Neuronal stem cell (in vitro differentiated cells): ENCODE results near the gene ALG13.

Experiments used
- DNase-seq: peaks from one replicate; pipeline ENCODE4 v3.0.0-alpha.2; 2013; ENCODE audit warnings: low spot score
- H2AFZ ChIP-seq: one replicate; pipeline ENCODE4 v1.6.1; 2013; ENCODE audit warnings: mild to moderate bottlenecking, low read length, inconsistent platforms
- H2AK5ac ChIP-seq: 2 replicates; pipeline ENCODE4 v1.6.1; 2013; ENCODE audit warnings: low read depth, mild to moderate bottlenecking, inconsistent platforms, low read length, moderate library complexity, mixed read lengths
- H2BK120ac ChIP-seq: 2 replicates; pipeline ENCODE4 v1.6.1; 2013; ENCODE audit warnings: low read depth, mild to moderate bottlenecking, inconsistent platforms, low read length, moderate library complexity, mixed read lengths
- H2BK12ac ChIP-seq: one replicate; pipeline ENCODE4 v1.6.1; 2013; ENCODE audit warnings: low read length, inconsistent platforms
- H2BK15ac ChIP-seq: 2 replicates; pipeline ENCODE4 v1.6.1; 2013; ENCODE audit warnings: mild to moderate bottlenecking, low read length, inconsistent platforms, mixed read lengths
- H2BK5ac ChIP-seq: one replicate; pipeline ENCODE4 v1.6.1; 2013; ENCODE audit warnings: inconsistent platforms, mild to moderate bottlenecking, low read length, moderate library complexity
- H3K14ac ChIP-seq: one replicate; pipeline ENCODE4 v1.6.1; 2013; ENCODE audit warnings: low read length, inconsistent platforms
- H3K18ac ChIP-seq: 2 replicates; pipeline ENCODE4 v1.6.1; 2013; ENCODE audit warnings: low read length, inconsistent platforms
- H3K23ac ChIP-seq: 2 replicates; pipeline ENCODE4 v1.6.1; 2013; ENCODE audit warnings: low read depth, mild to moderate bottlenecking, mixed read lengths, low read length, inconsistent platforms; ENCODE audit not compliant: poor library complexity
- H3K27ac ChIP-seq: replicated peaks from 3 replicates; pipeline ENCODE4 v1.5.1; 2013; ENCODE audit warnings: low read length, inconsistent platforms
- H3K27me3 ChIP-seq, 3 experiments: 2 replicates each; pipeline ENCODE4 v1.6.1; 2013; ENCODE audit warnings: low read length in 3 of 3, mild to moderate bottlenecking in 2 of 3, inconsistent platforms in 1 of 3, low read depth in 1 of 3, mixed read lengths in 1 of 3, moderate library complexity in 1 of 3; ENCODE audit not compliant: control insufficient read depth in 3 of 3, insufficient read depth in 3 of 3
- H3K36me3 ChIP-seq, 2 donors: replicated peaks in 1 of 2; 2 replicates each; pipeline ENCODE4 v1.6.1; 2013; ENCODE audit warnings: low read length in 2 of 2; ENCODE audit not compliant: control insufficient read depth in 2 of 2, insufficient read depth in 2 of 2
- H3K4ac ChIP-seq: 2 replicates; pipeline ENCODE4 v1.6.1; 2013; ENCODE audit warnings: inconsistent platforms, mild to moderate bottlenecking, low read length, moderate library complexity
- H3K4me1 ChIP-seq, 2 donors: 1 replicate in 1 of 2; 2 replicates in 1 of 2; pipeline ENCODE4 v1.6.1; 2013; ENCODE audit warnings: low read length in 2 of 2, low read depth in 1 of 2; ENCODE audit not compliant: control insufficient read depth in 2 of 2, insufficient read depth in 1 of 2
- H3K4me2 ChIP-seq: one replicate; pipeline ENCODE4 v1.6.1; 2013; ENCODE audit warnings: mild to moderate bottlenecking, low read length, inconsistent platforms; ENCODE audit not compliant: insufficient read depth, poor library complexity, severe bottlenecking
- H3K4me3 ChIP-seq, 2 donors: 2 replicates each; pipeline ENCODE4 v1.5.1; 2013; ENCODE audit warnings: low read length in 2 of 2, mild to moderate bottlenecking in 2 of 2, inconsistent platforms in 1 of 2, moderate library complexity in 1 of 2
- H3K79me1 ChIP-seq: one replicate; pipeline ENCODE4 v1.6.1; 2013; ENCODE audit warnings: low read depth, mild to moderate bottlenecking, inconsistent platforms, low read length, moderate library complexity
- H3K9ac ChIP-seq: one replicate; pipeline ENCODE4 v1.6.1; 2013; ENCODE audit warnings: mild to moderate bottlenecking, low read depth, low read length, inconsistent platforms; ENCODE audit not compliant: poor library complexity
- H3K9me3 ChIP-seq, 2 donors: replicated peaks in 1 of 2; 2 replicates each; pipeline versions ENCODE3 to v1.6.1; 2013; ENCODE audit warnings: low read length in 2 of 2, mild to moderate bottlenecking in 2 of 2, inconsistent platforms in 1 of 2, low read depth in 1 of 2, mixed read lengths in 1 of 2, moderate library complexity in 1 of 2; ENCODE audit not compliant: control insufficient read depth in 2 of 2, insufficient read depth in 1 of 2
- H4K8ac ChIP-seq: one replicate; pipeline ENCODE4 v1.6.1; 2013; ENCODE audit warnings: low read depth, mild to moderate bottlenecking, inconsistent platforms, low read length, moderate library complexity
- H4K91ac ChIP-seq: one replicate; pipeline ENCODE4 v1.6.1; 2013; ENCODE audit warnings: low read length, low read depth, mild to moderate bottlenecking, inconsistent platforms; ENCODE audit not compliant: poor library complexity
- WGBS, 2 donors: extraction: QIAGEN DNeasy Blood & Tissue Kit; methylation state at CpG; one replicate each; pipeline ENCODE4 v1.1.7; 2013; ENCODE audit warnings: missing lambda C conversion rate in 2 of 2, mixed read lengths in 1 of 2; ENCODE audit not compliant: insufficient read length in 2 of 2, insufficient replicate concordance in 1 of 2; ENCODE audit errors: extremely low coverage in 2 of 2; 5-methylcytosine and 5-hydroxymethylcytosine counted together

The ALG13 gene

DNA sequence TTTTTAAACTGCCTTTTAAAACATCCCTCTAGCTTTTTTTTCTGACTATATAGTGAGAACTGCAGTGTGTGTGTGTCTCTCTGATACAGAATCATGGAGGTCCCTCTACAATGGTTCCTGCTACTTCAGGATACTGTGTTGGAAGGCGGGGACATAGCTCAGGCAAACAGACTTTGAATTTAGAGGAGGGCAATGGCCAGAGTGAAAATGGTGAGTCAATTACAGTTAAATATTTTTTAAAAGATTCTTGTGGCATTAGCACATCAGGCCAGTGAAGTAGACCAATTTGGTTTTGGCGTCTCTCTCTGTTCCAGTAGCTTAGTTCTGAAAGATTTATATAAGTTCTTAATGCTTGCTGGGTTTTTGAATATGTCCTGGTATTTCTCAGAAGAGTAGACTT lies 47.1 kb downstream of the ALG13 start:
- H3K27ac ChIP-seq = no peak overlapping the region
- no peak overlapping the region for H2BK12ac ChIP-seq
- H3K79me1 ChIP-seq = no peaks in the 10 kb centered on the region
- no peak overlapping the region for H2BK120ac ChIP-seq
- no peaks in the 10 kb centered on the region for H3K4me1 ChIP-seq
- no CpG with 5 or more reads among the region's 2 CpGs for WGBS, 2 donors
- no peaks in the 10 kb centered on the region for H3K27me3 ChIP-seq
- H3K4ac ChIP-seq = no peak overlapping the region
- H3K9me3 ChIP-seq = no peaks in the 10 kb centered on the region
- no peak overlapping the region for H3K18ac ChIP-seq
- H3K4me3 ChIP-seq = no peak overlapping the region
- no peak overlapping the region for H2BK15ac ChIP-seq
- no peak overlapping the region for H2BK5ac ChIP-seq
- no peak overlapping the region for H3K23ac ChIP-seq
- H4K8ac ChIP-seq = no peak overlapping the region
- no peak overlapping the region for H3K4me2 ChIP-seq
- no peak for DNase-seq
- peaks cover 2 to 46% of the 10 kb centered on the region in 2 donors for H3K36me3 ChIP-seq
- H3K9ac ChIP-seq = no peak overlapping the region
- H2AFZ ChIP-seq = no peak overlapping the region
- no peak overlapping the region for H2AK5ac ChIP-seq
- no peak overlapping the region for H3K14ac ChIP-seq
- H4K91ac ChIP-seq = no peak overlapping the region

DNA sequence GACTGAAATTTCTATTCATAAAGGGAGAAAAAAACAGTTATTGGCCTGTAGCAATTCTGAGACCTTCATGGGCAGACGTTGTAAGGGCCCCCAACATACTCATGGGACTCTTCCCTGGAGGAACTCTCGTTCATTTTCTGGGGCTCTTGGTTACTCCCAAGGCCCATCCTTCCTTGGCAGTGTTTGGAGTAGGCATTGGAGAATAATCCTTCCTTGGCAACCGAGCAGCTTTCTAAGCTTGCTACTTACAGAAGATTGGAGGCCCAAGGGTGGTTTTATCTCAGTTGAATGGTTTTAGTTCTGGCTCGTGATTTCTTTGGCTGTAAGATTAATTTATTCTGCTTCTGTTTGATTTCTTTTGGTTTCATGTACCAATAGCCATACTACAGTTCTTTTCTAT lies 50.4 kb downstream of the ALG13 start:
- H3K9me3 ChIP-seq = no peaks in the 10 kb centered on the region
- H3K27me3 ChIP-seq = no peaks in the 10 kb centered on the region
- H3K4ac ChIP-seq = no peak overlapping the region
- no peak overlapping the region for H3K23ac ChIP-seq
- H3K18ac ChIP-seq = no peak overlapping the region
- H2BK15ac ChIP-seq = no peak overlapping the region
- H3K4me2 ChIP-seq = no peak overlapping the region
- no peak overlapping the region for H4K91ac ChIP-seq
- no peaks in the 10 kb centered on the region for H3K4me1 ChIP-seq
- peaks cover 2 to 53% of the 10 kb centered on the region in 2 donors for H3K36me3 ChIP-seq
- H2AFZ ChIP-seq = no peak overlapping the region
- H3K4me3 ChIP-seq = no peak overlapping the region
- no peak overlapping the region for H3K9ac ChIP-seq
- no peaks in the 10 kb centered on the region for H3K79me1 ChIP-seq
- H4K8ac ChIP-seq = no peak overlapping the region
- no peak overlapping the region for H3K27ac ChIP-seq
- H3K14ac ChIP-seq = no peak overlapping the region
- H2BK5ac ChIP-seq = no peak overlapping the region
- H2BK120ac ChIP-seq = no peak overlapping the region
- no peak for DNase-seq
- no CpG with 5 or more reads among the region's 4 CpGs for WGBS, 2 donors
- no peak overlapping the region for H2BK12ac ChIP-seq
- no peak overlapping the region for H2AK5ac ChIP-seq

GRCh38 chrX:111736571-111736970 lies 55.6 kb downstream of the ALG13 start:
- Histone ChIP-seq H3K4me1 (no peaks in the 10 kb centered on the region), H4K91ac (no peak overlapping the region), H3K4ac (no peak overlapping the region), H2BK5ac (no peak overlapping the region), H2AFZ (no peak overlapping the region), H2BK12ac (no peak overlapping the region), H3K79me1 (no peaks in the 10 kb centered on the region), H3K18ac (no peak overlapping the region), H2BK120ac (no peak overlapping the region), H3K27me3 (no peaks in the 10 kb centered on the region), H2AK5ac (no peak overlapping the region), H2BK15ac (no peak overlapping the region), H4K8ac (no peak overlapping the region), H3K9me3 (no peaks in the 10 kb centered on the region), H3K4me2 (no peak overlapping the region), H3K23ac (no peak overlapping the region), H3K36me3 (peaks cover 0 to 53% of the 10 kb centered on the region in 2 donors), H3K4me3 (no peak overlapping the region), H3K27ac (no peak overlapping the region), H3K9ac (no peak overlapping the region), H3K14ac (no peak overlapping the region)
- no peak for DNase-seq
- no CpG with 5 or more reads among the region's 3 CpGs for WGBS, 2 donors

DNA sequence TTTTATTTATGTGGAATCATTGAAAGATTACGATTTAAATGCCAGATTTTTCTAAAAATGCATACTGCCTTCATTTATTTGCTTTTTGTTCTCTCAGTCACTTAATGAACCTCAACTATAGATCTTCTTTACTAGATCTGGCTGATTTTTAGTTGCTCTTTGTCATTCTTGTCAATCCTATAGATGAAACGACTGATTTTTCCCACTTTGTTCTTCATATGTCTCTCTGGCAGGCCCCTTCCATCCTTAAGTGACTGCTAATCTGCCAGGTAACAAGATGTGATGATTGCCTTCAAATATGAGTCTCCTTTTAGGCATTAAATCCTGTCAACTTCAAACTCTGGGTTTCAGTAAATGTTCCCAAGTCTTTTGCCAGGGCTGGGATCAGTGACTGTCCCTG lies 61.0 kb downstream of the ALG13 start:
- H4K91ac ChIP-seq = no peak overlapping the region
- no peak overlapping the region for H3K4ac ChIP-seq
- H4K8ac ChIP-seq = no peak overlapping the region
- peaks cover 0 to 50% of the 10 kb centered on the region in 2 donors for H3K36me3 ChIP-seq
- no peak overlapping the region for H2AFZ ChIP-seq
- H3K18ac ChIP-seq = no peak overlapping the region
- no peak overlapping the region for H2BK15ac ChIP-seq
- no peak overlapping the region for H2BK5ac ChIP-seq
- H3K9me3 ChIP-seq = no peaks in the 10 kb centered on the region
- no peak overlapping the region for H3K4me2 ChIP-seq
- no peak overlapping the region for H2AK5ac ChIP-seq
- no CpG with 5 or more reads among the region's 2 CpGs for WGBS, 2 donors
- no peak overlapping the region for H3K23ac ChIP-seq
- H3K4me1 ChIP-seq = no peaks in the 10 kb centered on the region
- H2BK12ac ChIP-seq = no peak overlapping the region
- H3K4me3 ChIP-seq = no peak overlapping the region
- no peak for DNase-seq
- peaks cover 0 to 3% (median 0%) of the 10 kb centered on the region in 3 experiments for H3K27me3 ChIP-seq
- no peaks in the 10 kb centered on the region for H3K79me1 ChIP-seq
- no peak overlapping the region for H3K27ac ChIP-seq
- no peak overlapping the region for H3K9ac ChIP-seq
- no peak overlapping the region for H3K14ac ChIP-seq
- no peak overlapping the region for H2BK120ac ChIP-seq
